HG02642 (cell line): Measurements from ENCODE around the gene CALML5.

Source experiments
- ATAC-seq: cut with Tn5 transposase; IDR thresholded peaks from one replicate; pipeline ENCODE4 v1.9.1; 2021; ENCODE audit warnings: mild to moderate bottlenecking; ENCODE audit not compliant: unreplicated experiment, poor library complexity

CALML5 gene, protein sequence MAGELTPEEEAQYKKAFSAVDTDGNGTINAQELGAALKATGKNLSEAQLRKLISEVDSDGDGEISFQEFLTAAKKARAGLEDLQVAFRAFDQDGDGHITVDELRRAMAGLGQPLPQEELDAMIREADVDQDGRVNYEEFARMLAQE

GRCh38 chr10:5499493-5500140, at the start of gene CALML5:
CALML5 (minus strand) TSS chr10:5499570; CDS start chr10:5499438, 132 bp downstream.
- ATAC-seq, result no peak

DNA sequence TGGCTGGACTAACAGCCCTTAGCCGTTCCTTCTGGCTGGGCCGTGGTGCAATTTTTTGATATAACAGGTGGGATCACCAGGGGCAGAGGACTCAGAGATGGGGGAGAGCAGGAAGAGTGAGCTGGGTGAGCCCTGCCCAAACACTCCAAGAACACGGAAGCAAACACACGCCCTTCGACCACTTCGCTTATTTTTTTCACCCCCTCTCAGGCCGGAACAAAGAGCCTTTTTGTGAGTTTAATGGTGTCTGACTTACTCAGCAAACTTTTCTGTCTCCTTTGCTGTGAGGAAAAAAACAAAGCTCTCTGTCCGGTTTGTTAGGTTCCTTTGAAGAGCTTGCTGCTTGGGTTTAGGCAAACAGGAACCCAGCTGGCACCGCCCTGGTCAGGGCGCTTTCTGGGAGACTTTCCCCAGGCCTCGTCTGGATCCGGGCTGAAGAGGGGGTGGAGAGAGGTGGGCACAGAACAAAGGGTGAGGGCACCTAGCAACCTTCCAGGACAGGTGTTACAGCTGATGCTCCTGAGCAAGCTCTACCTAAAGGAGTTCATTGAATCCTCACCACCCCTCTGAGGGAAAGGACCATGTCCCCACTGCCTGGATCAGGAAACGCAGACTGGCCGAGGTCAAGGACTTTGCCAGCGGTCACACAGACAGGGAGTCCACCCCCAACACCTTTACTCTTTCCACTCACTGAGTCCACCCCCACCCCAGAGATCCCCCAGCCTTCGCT, 48.7 kb upstream of the CALML5 start:
- ATAC-seq, result no peak

DNA sequence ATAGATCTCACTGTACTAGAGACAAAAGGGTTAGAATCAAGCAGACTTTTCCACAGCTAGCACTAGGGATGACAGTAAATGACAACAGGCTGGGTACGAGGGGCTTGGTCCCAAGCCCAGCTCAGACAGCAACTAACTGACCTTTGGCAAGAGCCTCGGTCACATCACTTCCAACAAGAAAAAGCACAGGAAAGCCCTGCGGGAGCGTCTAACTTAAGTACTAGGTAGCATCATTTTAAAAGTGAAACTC, 48.2 kb upstream of the CALML5 start:
- ATAC-seq, result no peak

DNA sequence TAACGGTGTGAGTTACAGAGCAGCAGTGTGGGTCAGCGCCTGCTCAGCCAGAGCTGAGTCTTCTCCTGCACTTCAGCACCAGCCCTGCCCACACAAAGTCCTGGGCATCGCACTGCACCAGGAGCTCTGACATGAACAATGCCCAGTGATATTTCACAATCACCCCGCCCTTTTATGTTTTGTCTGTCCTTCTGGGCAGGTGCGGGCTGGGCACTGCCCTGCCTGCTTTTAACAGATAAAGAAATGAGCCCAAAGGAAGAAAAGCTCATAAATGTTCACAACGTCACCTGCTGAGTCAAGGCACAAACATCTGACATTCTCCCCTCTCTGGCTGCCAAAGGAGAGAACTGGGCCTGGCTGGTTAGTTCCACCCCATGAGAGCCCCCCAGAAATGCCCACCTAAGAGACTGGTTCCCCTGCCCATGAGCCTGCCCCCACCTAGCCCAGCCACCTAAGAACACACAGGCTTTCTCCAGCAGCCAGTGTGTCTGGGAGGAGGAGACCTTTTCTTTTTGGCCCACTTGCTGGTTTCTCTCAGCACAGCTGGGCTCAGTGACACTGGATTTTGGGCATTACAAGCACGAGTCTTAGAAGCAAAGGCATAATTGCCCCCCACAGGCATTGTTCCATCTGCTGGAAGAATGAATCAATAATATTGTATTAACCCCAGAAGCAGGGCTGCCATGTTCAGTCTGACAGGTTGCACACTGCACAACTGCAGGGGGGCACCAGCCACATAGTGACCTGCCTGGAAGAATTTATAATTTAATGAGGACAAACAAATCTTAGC, 47.7 kb upstream of the CALML5 start:
- ATAC-seq, result no peak

- ATAC-seq, result no peak
Observed at GRCh38 chr10:5545778-5546710, 46.7 kb upstream of the CALML5 start.

GRCh38 chr10:5545426-5545777, 46.0 kb upstream of the CALML5 start:
- no peak for ATAC-seq

GRCh38 chr10:5545011-5545410, 45.6 kb upstream of the CALML5 start:
- ATAC-seq, result no peak

GRCh38 chr10:5544216-5544805, 44.9 kb upstream of the CALML5 start:
- ATAC-seq, result no peak

GRCh38 chr10:5543623-5544022, 44.3 kb upstream of the CALML5 start:
- ATAC-seq, result no peak

DNA sequence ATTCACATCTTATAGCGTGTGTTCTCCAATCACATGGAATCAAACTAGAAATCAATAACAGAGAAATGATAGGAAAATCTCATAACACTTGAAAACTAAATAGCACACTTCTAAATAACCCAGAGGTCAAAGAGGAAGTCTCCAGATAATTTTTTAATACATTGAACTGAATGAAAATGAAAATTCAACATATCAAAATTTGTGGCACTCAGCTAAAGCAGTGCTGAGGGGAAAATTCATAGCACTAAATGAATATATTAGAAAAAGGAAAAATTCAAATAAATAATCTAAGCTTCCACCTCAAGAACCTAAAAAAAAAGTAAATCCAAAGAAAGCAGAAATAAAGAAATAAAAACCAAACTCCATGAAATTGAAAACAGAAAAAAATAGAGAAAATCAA, 42.7 kb upstream of the CALML5 start:
- no peak for ATAC-seq

- no peak for ATAC-seq
Observed at GRCh38 chr10:5540891-5541290, 41.5 kb upstream of the CALML5 start.

DNA sequence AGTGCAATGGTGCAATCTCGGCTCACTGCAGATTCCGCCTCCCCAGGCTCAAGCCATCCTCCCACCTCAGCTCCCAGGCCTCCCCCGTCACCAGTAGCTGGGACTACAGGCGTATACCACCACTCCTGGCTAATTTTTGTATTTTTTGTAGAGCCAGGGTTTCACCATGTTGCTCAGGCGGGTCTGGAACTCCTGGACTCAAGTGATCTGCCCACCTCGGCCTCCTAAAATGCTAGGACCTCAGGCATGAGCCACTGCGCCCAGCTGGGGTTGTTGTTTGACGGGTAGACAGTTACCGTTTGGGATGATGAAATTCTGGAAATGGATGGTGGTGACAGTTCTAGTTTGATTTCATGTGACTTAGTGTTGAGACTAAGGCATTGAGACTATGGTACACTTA, 40.7 kb upstream of the CALML5 start:
- no peak for ATAC-seq

- no peak for ATAC-seq
Observed at GRCh38 chr10:5538892-5539651, 39.7 kb upstream of the CALML5 start.

GRCh38 chr10:5538446-5538845, 39.1 kb upstream of the CALML5 start:
- ATAC-seq, result no peak

DNA sequence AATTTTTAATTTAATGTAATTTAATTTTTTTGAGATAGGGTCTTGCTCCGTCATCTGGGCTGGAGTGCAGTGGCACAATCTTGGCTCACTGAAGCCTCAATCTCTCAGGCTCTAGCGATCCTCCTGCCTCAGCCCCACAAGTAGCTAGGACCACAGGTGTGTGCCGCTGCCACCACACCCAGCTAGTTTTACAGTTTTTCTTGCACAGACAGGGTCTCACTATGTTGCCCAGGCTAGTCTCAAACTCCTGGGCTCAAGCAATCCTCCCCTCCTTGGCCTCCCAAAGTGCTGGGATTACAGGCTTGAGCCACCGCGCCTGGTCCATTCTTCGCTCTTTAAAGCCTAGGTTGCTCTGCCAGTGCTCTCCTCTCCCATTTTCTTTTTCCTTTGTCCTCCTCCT, 38.3 kb upstream of the CALML5 start:
- ATAC-seq, result no peak

DNA sequence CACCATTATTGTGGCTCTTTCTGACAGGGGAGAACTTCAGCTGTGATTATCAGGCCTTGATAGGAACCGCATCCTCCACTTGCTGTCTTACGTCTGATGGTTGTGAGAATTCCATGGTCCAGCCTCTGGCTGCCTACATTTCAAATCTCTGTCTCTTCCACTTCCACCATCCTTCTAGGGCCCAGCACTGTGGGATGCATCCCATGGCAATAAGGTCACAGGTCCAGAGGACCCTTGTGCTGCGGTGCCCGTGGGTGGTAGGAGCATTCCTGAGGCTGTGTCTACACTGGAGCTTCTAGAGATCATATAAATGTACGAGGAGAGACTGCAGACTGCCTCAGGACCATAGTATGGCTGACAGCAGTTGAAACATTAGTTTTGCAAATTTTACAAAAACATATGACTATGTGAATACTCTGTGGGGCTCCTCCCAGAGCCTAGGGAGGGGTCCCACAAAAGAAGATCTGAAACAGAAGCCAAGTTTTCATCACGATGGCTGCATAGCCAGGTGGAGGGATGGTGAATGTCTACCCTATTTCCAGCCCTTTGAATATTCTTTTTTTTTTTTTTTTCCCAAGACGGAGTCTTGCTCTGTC, 37.2 kb upstream of the CALML5 start:
- ATAC-seq, result no peak

DNA sequence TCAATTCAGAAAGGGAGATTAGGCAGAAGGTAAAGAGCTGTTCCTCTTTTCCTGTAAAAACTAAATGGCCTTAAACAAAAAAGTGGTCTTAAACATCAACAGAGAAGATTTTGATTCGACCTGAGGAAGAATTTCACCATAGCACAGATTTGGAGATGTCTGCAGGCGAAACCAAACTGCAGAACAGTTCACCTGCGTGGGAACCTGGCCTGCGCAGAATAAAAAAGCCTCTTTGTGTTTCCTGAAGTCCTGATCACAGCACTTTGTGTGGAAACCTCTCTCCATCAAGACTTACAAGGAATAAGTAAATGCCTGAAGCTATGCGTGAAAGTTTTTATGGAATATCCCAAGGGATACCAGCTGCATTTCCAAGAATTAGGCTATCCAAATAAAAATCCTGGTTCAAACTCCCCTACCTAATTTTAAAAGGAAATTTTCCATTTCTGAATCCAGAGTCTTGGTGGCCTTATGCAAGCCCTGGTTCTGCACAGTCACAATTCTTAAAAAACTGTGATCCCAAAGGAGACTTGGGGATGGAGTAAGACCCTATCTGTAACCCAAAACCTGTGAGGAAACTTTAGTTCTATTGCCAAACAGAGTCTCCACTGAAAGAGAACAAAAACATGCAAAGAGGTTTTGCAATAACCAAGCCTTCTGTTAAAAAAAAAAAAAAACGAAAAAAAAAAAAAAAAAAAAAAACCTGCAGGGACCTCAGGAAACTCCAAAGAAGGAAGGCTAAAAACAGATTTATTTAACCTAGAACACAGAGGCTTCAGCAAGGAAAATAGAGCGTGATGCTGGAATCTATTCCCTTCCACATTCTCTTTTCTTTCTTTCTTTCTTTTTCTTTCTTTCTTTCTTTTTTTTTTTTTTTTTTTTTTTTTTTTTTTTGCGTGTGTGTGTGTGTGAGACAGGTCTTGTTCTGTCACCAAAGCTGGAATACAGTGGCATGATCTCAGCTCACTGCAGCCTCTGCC, 35.8 kb upstream of the CALML5 start:
- ATAC-seq, result no peak
